Right ventricle myocardium inferior (tissue), 1 donor: Measurements from ENCODE around the gene RUNX1. TPM values are rescaled to one million over a fixed set of nuclear protein-coding genes. Genes with fewer than 3 reads are reported as not detected.
A peak's percentile ranks its signal among the peaks of the same experiment; 100 is the strongest.

Experiments used
- ATAC-seq: fragments of 200-7000 bp; cut with Tn5 transposase; one replicate; pipeline ENCODE4 v1.9.1; 2020; ENCODE audit warnings: mild to moderate bottlenecking, moderate library complexity
- DNase-seq: peaks from one replicate; pipeline ENCODE4 v3.0.0; 2021; ENCODE audit errors: missing footprints
- intact Hi-C: fragments of 100-400 bp; cut with DNase I; formaldehyde crosslinking; loops from one replicate; pipeline ENCODE4 v1.11.0; 2022
- total RNA-seq: library from RNA; stranded (reverse); fragmentation: NEBNext Ultra II Directional; extraction: Animal tissue kit (Norgen Biotek cat#: 25700); gene quantifications from one replicate; pipeline ENCODE4 v1.2.1, GENCODE V29; 2021
- donor health status: DM: no; HTN: yes; CAD: no; lungs with severe emphysema.

Gene RUNX1
- total RNA-seq, 1 donor from 2014 or later: 1.8 TPM

DNA sequence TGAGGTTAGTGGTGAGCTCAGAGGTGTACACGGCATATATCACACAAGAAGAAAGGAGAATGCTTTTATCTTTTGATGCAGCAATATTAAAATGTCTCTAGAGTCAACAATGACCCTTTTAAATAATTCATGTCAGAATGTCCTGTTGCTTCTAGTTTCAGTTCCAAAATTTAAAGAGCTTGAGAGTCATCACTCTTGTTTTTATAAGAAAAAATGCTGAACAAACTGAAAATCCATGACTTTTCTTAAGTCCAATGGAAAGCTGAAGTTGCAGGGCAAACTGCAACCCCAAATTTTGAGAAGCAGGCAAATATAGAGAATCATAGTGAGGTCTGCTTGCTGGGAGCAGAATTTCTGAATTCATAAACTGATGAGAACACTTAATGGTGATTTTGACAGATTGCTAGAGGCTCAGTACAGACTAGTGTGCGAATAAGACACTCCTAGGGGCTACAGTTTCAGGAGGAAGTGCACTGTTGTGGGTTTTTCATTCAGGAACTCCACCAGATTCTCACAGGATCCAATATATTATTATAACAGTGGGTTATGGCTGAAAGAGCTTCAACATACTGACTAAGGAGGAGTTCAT is 245.2 kb downstream of the RUNX1 start:
- intact Hi-C loops: no loop called here
- no peak for ATAC-seq
- no peak for DNase-seq

DNA sequence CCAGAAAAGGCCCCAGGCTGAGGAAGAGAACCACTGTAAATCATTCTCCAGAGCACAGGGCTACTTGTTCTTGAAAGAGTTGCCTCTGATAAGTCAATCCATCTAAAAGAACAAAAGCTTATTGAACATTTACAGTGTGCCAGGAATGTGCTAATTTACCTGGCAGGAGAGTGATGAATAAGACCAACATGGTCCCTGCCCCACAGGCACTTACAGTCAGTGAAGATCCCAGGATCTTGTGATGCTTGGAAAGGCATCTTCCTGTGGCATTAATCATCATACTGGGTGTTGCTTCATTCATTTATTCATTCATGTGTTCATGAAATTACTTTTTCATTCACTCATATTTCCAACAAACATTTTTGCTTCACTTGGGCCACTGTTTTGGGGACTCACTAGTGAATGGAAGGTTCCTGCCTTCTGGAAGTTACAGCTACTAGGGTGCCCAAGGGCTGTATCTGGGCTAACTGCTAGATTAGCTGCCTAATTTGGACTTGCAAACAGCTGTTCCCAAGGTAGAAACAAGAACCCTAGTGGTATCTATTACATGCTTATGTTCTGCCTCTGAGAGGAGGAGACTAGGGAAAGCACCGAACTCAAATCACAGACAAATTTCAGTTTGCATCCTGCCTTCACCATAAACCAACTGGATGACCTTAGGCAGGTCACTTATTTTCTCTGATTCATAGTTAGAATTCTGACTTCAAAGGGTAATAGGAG is 246.8 kb downstream of the RUNX1 start:
- intact Hi-C loops: no loop called here
- ATAC-seq: no peak
- DNase-seq: no peak

- no peak for ATAC-seq
- intact Hi-C loops: no loop called here
Observed at GRCh38 chr21:34801519-34802132, 247.5 kb downstream of the RUNX1 start.

GRCh38 chr21:34800797-34801518 is 248.1 kb downstream of the RUNX1 start:
- ATAC-seq (no peak), DNase-seq (no peak)
- intact Hi-C loops: no loop called here

More at GRCh38 chr21:34801519-34802132, 247.5 kb downstream of the RUNX1 start:
- no peak for DNase-seq

- DNase-seq (no peak), ATAC-seq (no peak)
- intact Hi-C loops: no loop called here
Observed at GRCh38 chr21:34799092-34799491, 250.0 kb downstream of the RUNX1 start.

DNA sequence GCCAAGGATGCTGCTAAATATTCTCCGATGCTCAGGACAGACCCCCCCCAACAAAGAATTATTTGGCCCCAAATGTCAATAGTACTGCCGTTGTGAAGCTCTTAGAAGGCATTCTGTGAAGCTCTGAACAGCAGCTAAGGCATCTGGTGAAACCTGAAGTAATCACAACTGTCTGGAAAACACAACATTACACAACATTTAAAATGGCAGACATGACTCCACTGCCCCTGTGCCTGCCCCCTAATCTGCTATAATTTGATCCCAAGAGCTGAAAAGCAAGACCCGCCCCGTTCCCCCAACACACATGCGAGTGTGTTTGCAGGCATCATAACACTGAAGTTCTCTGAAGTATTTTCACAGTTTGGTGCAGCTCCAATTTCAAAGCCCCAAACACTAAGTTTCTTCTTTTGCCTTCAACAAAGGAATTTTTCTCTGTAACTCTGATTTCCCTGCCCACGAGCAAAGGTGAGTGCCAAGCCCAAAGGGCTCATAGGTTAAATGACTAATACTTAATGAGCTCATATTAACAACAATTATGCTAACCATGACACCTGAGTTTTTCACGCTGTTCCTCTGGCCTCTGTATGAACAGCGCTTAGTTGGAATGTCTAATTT is 251.1 kb downstream of the RUNX1 start:
- DNase-seq (no peak), ATAC-seq (no peak)
- intact Hi-C loops: no loop called here

DNA sequence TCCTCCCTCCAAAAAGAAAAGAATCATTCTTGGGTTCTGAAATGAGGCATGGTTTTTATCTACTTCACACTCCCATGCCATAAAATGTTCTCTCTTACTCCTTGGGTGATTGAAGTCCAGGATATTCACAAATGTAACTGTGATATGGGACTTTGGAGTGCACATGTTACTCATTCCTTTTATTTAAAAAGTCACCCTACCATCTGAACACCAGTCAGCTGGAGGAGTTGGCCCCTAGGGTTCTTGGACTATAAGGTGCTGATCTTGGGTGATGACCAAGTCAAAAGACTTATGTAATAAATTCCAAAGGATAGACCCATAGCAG is 251.9 kb downstream of the RUNX1 start:
- intact Hi-C loops: no loop called here
- ATAC-seq (no peak), DNase-seq (no peak)

- ATAC-seq: no peak
- DNase-seq: no peak
- intact Hi-C loops: no loop called here
Observed at GRCh38 chr21:34796518-34797200, 252.4 kb downstream of the RUNX1 start.

GRCh38 chr21:34795548-34796180 is 253.4 kb downstream of the RUNX1 start:
- intact Hi-C loops: no loop called here
- ATAC-seq (no peak), DNase-seq (no peak)

- DNase-seq (no peak), ATAC-seq (peak; percentile 37)
- intact Hi-C loops: no loop called here
Observed at GRCh38 chr21:34795175-34795547, 253.9 kb downstream of the RUNX1 start.

- ATAC-seq: no peak
- intact Hi-C loops: no loop called here
Observed at GRCh38 chr21:34794686-34795085, 254.4 kb downstream of the RUNX1 start.

DNA sequence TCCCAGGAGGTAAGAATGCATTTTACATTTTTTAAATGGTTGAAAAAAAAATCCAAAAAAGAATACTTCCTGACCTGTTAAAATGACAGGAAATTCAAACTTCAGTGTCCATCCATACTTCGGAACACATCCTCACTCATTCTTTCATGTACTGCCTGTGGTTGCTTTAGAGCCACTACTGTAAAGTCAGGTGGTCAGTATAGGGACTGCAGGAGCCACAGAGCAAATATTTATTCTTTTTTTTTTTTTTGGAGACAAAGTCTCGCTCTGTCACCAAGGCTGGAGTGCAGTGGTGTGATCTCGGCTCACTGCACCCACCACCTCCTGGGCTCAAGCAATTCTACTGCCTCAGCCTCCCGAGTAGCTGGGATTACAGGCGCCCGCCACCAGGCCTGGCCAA is 255.6 kb downstream of the RUNX1 start:
- intact Hi-C loops: no loop called here
- ATAC-seq: no peak
- DNase-seq: no peak

More at GRCh38 chr21:34794686-34795085, 254.4 kb downstream of the RUNX1 start:
- DNase-seq: no peak

GRCh38 chr21:34792504-34793089 is 256.5 kb downstream of the RUNX1 start:
- DNase-seq (no peak), ATAC-seq (no peak)
- intact Hi-C loops: no loop called here

DNA sequence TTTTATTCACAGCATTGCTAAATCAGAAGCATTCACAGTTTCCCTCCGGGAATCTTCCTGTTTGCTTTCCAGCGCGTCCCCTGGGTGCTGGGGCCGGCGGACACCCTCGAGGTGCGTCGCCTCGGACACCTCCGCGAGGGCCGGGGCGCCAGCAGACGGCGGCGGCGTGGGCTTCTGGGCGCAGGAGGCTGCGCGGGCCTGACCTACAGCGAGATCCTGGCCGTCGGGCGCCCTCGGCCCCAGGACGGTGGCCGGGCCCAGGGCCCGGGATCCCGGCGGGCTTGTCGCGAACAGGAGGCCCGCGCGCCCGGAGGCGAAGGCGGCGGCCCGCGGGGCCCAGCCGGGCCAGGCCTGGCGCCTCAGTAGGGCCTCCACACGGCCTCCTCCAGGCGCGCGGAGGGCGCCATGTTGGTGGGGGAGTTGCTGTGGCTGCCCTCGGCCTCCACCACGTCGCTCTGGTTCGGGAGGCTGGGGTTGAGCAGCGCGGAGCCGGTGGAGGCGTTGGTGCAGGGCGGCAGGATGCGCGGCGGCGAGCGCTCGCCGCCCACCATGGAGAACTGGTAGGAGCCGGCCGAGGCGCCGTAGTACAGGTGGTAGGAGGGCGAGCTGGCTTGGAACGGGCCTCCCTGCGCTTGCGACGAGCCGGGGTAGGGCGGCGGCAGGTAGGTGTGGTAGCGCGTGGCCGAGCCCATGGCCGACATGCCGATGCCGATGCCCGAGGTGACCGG is 257.2 kb downstream of the RUNX1 start:
- ATAC-seq (no peak), DNase-seq (no peak)
- intact Hi-C loops: no loop called here

DNA sequence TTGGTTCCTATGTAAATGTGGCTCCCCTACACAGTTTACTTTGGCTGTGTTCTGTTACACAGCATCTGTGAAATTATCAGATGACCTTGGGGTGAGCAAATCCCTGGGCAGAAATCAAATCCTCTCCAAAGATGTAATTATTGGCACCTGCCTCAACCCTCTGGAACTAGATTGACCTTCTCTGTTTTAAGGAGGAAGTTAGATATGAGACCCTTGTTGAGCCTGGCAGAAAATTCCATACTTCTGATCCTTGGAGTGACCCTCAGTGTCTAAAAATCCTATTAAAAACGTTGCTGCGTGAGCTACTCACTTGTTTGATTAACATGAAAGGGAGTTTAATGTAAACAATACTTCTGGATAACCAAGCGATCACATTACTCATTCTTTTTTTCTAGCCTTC is 258.3 kb downstream of the RUNX1 start:
- intact Hi-C loops: no loop called here
- ATAC-seq (no peak), DNase-seq (no peak)

- no peak for DNase-seq
- no peak for ATAC-seq
- intact Hi-C loops: no loop called here
Observed at GRCh38 chr21:34790341-34790740, 258.8 kb downstream of the RUNX1 start.

GRCh38 chr21:34788879-34789278 is 260.2 kb downstream of the RUNX1 start:
- intact Hi-C loops: no loop called here
- DNase-seq: no peak
- ATAC-seq: no peak
